ENCODE measurements around the gene ITIH1.

Gene ITIH1

DNA sequence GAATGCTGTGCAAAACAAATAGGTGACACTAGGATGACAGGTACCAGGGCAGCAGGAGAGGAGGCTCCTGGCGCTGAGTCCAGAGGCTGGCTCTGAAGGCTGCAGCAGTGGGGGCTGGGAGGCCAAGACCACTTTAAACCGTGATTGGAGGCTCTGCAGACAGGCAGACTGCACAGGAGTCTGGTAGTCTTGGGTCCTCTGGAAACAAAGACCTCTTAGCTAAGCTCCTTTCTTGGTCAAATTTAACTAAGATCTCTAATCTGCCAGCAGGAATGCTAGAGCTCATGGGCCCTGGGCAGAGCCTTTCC, 61.8 kb downstream of the ITIH1 start:
- no peak for DNase-seq (ENCODE audit: low spot score)

DNA sequence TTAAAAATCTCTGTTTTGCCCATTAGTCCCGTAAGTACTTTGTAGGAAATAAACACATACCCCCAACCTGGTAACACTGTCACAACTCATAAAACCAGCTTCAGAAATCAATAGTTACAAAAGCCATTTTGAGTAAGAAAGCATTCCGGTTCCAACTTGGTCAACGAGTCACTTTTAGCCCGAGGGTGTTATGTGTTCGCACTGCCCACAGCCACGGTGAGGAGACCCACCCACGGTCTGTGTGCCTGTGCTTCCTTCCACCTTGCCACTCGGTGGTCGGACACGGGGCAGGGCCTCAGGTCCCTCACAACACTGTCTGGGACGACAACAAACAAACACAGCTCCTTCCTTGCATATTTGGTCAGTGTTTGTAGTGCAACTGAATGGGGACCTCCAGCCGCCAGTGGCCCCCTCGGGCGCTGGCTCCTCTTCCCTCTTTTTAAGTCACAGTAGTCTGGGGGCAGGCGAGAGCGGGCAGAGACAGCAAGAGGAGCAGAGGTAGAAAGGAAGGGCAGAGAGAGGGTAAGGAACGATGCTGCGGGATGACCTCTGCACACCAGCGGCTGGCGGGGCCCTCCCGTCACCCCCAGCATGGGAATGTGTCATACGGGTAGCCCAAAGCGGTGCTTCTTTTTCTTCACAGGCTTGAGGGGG, 62.6 kb downstream of the ITIH1 start:
- no peak for DNase-seq (ENCODE audit: low spot score)

DNA sequence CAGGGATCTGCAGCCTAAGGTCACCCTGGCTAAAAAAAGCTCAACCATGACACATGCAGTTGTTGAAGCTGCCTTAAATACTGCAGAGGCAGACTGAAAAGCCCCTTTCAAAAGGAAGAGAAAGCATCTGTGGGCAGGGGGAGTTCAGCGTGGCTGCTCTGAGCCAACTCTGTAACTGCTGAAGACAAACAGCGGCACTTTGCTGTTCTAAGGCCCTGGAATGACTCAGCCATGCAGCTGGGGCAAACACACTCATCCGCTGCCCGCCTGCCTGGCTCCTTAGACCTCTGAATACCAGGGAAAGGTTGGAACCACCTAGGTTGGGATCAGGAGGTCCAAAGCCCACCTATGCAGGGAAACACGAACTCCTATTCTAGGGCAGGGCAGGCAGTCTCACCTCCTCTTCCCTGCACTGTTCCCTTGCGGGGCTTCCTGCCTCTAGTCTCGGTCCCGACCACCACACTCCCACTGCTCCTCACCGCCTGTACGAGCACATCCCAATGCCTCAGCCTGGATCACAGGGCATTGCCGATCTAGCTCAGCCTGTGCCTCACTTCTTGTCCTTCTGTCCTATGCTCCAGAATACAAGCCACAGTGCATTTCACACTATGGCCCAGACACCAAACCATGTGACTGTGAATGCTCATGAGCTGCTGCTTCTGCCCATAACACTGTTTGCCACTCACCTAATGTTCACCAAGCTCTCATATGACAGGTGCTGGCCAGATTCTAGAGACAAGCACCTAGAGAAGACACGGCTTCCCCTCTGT, 64.0 kb downstream of the ITIH1 start:
- DNase-seq (ENCODE audit: low spot score) = no peak

Data from RKO (cell line).